Measurements from ENCODE around the gene MPZ.

DNA sequence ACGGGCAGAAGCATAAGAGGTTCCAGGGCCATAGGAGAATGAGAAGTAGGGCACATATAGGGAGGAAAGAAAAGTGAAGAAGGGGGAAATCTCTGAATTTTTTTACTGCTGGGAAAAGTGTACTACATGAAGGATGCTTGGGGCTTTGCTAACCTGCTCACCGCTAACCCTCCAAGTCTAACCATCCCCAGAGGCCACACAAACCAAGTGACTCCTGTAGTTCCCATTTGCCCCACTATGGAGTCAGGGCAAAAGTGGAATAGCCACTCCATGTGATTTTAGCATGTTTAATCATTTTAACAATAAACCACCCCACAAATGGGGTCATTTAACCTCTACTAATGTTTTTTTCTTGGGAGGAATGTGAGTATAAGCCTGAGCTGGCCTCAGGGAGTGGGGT is 24.7 kb downstream of the MPZ start:
- TF ChIP-seq, protein P1, sequence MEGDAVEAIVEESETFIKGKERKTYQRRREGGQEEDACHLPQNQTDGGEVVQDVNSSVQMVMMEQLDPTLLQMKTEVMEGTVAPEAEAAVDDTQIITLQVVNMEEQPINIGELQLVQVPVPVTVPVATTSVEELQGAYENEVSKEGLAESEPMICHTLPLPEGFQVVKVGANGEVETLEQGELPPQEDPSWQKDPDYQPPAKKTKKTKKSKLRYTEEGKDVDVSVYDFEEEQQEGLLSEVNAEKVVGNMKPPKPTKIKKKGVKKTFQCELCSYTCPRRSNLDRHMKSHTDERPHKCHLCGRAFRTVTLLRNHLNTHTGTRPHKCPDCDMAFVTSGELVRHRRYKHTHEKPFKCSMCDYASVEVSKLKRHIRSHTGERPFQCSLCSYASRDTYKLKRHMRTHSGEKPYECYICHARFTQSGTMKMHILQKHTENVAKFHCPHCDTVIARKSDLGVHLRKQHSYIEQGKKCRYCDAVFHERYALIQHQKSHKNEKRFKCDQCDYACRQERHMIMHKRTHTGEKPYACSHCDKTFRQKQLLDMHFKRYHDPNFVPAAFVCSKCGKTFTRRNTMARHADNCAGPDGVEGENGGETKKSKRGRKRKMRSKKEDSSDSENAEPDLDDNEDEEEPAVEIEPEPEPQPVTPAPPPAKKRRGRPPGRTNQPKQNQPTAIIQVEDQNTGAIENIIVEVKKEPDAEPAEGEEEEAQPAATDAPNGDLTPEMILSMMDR (IDR thresholded peaks at IDR 0.05; ENCODE audit: insufficient read depth, low read depth, low read length), result no peak
- no peak for TF ChIP-seq EZH2 (IDR thresholded peaks at IDR 0.05; ENCODE audit: insufficient read depth, low read length)
